Measurements from ENCODE around the gene KIF26B.

KIF26B gene

DNA sequence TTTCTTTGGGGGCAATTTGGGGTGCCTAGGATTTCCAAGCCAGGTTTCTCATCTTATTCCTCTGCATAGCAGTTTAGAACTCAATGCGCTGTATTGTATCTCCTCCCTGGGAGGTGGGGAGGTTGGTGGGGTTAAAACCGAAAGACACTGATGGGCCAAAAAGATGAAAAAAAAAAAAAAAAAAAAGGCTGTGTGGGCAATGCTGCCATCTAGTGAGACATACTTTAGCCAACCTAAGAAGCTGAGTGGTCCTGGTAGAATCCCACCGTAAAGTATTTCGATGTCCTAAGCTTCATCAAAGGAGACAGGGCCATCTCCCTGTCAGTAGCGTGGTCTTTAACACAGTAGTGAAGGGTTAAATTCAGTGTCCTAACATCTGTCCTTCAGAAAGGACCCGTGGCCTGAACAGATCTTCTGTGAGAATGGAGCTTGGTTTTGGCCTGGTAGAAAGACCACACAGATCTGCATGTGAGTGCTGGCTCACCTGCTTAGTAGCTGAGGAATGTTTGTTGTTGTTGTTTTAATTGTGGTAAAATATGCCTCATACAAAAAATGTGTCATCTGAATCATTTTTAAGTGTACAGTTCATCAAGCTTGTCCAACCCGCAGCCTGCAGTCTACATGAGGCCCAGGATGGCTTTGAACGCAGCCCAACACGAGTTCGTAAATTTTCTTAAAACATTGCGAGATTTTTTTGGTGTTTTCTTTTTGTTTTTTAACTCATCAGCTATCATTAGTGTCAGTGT is 226.2 kb downstream of the KIF26B start:
- Histone ChIP-seq H3K9ac (ENCODE audit: low read length in 5 of 5) (no peak overlapping the region), H3K4me3 (ENCODE audit: low read depth in 1 of 5, low read length in 5 of 5) (no peak overlapping the region), H3K36me3 (ENCODE audit: control insufficient read depth in 5 of 5, insufficient read depth in 5 of 5, low read length in 5 of 5) (no peaks in the 10 kb centered on the region), H3K27ac (ENCODE audit: low read depth, low read length) (no peak overlapping the region), H3K27me3 (ENCODE audit: control insufficient read depth in 5 of 5, insufficient read depth in 4 of 5, low read length in 5 of 5) (peaks cover 0 to 8% (median 3%) of the 10 kb centered on the region in 5 donors), H3K9me3 (ENCODE audit: control insufficient read depth in 5 of 5, low read length in 5 of 5) (no peaks in the 10 kb centered on the region), H3K4me1 (ENCODE audit: control insufficient read depth in 5 of 5, insufficient read depth in 5 of 5, low read length in 5 of 5) (no peaks in the 10 kb centered on the region)

DNA sequence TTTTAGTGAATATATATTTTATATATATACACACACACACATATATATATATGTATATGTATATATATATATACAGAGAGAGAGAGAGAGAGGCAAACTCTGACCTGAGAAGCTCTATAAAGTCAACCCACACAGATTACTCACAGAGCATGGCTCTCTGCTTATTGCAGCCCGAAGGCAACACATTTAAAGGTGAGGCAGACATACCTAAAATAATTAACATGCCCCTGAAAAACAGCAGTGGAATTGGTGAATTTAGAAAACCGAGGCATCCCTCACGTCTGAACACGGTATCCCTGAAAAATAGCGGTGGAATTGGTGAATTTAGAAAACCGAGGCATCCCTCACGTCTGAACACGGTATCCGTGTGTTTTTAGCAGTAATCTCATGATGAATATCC is 228.2 kb downstream of the KIF26B start:
- Histone ChIP-seq H3K27me3 (ENCODE audit: control insufficient read depth in 5 of 5, insufficient read depth in 4 of 5, low read length in 5 of 5) (peaks cover 0 to 11% (median 3%) of the 10 kb centered on the region in 5 donors), H3K4me3 (ENCODE audit: low read depth in 1 of 5, low read length in 5 of 5) (no peak overlapping the region), H3K9ac (ENCODE audit: low read length in 5 of 5) (no peak overlapping the region), H3K9me3 (ENCODE audit: control insufficient read depth in 5 of 5, low read length in 5 of 5) (no peaks in the 10 kb centered on the region), H3K27ac (ENCODE audit: low read depth, low read length) (no peak overlapping the region), H3K36me3 (ENCODE audit: control insufficient read depth in 5 of 5, insufficient read depth in 5 of 5, low read length in 5 of 5) (no peaks in the 10 kb centered on the region), H3K4me1 (ENCODE audit: control insufficient read depth in 5 of 5, insufficient read depth in 5 of 5, low read length in 5 of 5) (no peaks in the 10 kb centered on the region)

DNA sequence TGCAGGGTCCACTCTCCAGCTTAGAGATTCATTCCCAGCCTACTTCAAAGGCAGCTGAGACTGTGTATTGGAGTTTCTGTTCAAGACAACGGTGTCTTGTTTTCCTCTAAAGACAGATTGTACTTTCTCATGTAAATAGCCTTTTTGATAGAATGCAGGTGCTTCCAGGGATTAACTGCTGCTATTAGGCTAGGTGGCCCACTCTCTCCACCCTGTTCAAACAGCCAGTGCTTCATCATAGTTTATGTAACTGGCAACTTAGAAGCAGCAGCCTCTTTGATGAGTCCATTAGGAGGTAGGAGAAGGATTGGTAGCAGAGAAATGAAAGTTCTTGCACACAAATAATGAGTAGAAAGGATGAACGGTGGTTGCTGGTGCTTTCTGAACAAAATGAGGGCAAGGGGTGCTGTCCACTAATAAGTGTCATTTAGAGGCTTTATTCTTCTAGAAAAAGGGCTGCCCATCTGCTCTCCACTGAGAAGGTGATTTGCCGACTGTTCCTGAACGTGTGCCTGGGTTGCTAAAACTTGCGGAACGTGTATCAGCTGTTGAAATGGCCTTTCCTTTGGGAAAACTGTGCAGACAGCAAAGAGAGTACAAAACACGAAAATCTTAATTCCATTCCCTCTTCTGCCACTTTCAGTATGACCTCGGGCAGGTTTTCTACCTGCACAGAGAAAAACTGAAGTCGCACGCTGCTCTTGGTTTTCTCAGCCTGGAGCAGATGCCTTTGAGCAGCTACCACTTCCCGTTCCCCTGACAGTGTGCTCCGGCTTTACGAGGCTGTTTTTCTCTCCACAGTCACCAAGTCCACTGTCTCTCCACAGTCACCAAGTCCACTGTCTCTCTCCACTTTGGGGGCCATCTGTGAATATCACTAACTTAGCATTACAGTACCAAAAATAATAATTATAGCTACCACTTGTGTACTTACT is 228.9 kb downstream of the KIF26B start:
- H3K27ac ChIP-seq (ENCODE audit: low read depth, low read length), result no peak overlapping the region
- H3K9ac ChIP-seq (ENCODE audit: low read length in 5 of 5), result no peak overlapping the region
- no peak overlapping the region for H3K4me3 ChIP-seq (ENCODE audit: low read depth in 1 of 5, low read length in 5 of 5)
- H3K36me3 ChIP-seq (ENCODE audit: control insufficient read depth in 5 of 5, insufficient read depth in 5 of 5, low read length in 5 of 5), result no peaks in the 10 kb centered on the region
- H3K4me1 ChIP-seq (ENCODE audit: control insufficient read depth in 5 of 5, insufficient read depth in 5 of 5, low read length in 5 of 5), result no peaks in the 10 kb centered on the region
- no peaks in the 10 kb centered on the region for H3K9me3 ChIP-seq (ENCODE audit: control insufficient read depth in 5 of 5, low read length in 5 of 5)
- peaks cover 0 to 11% (median 3%) of the 10 kb centered on the region in 5 donors for H3K27me3 ChIP-seq (ENCODE audit: control insufficient read depth in 5 of 5, insufficient read depth in 4 of 5, low read length in 5 of 5)

DNA sequence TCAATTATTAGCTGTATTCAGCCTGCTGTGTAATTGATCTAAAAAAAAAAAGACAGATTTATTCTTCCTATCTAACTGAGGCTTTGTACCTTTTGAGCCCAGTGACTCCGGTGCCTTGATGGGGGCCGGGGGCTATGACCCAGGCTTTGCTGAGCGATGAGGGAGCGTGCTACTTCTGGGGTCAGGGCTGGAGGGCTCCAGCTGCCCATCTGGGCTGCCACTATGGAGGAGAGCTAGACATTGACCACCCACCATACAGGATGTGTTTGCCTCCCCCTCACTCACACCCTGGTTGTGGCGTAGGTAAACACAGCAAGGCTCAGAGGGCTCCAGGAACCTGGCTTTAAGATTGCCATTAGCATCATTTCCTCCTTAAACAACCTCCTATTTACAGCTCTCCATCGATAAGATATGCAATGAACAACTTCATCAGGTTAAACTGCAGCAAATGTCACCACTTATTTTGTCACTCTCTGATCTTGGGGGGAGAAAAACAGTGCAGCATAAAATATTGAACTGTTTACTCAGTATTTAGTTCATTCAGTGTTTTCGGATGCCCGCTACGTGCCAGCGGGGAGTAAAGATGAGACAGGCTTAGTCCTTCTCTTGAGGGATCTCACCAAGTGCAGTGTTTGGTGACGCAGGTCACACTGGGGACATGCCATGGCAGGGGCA is 231.6 kb downstream of the KIF26B start:
- Histone ChIP-seq H3K9me3 (ENCODE audit: control insufficient read depth in 5 of 5, low read length in 5 of 5) (no peaks in the 10 kb centered on the region), H3K4me1 (ENCODE audit: control insufficient read depth in 5 of 5, insufficient read depth in 5 of 5, low read length in 5 of 5) (no peaks in the 10 kb centered on the region), H3K27me3 (ENCODE audit: control insufficient read depth in 5 of 5, insufficient read depth in 4 of 5, low read length in 5 of 5) (peaks cover 0 to 11% (median 3%) of the 10 kb centered on the region in 5 donors), H3K36me3 (ENCODE audit: control insufficient read depth in 5 of 5, insufficient read depth in 5 of 5, low read length in 5 of 5) (no peaks in the 10 kb centered on the region), H3K4me3 (ENCODE audit: low read depth in 1 of 5, low read length in 5 of 5) (no peak overlapping the region), H3K27ac (ENCODE audit: low read depth, low read length) (no peak overlapping the region), H3K9ac (ENCODE audit: low read length in 5 of 5) (no peak overlapping the region)

DNA sequence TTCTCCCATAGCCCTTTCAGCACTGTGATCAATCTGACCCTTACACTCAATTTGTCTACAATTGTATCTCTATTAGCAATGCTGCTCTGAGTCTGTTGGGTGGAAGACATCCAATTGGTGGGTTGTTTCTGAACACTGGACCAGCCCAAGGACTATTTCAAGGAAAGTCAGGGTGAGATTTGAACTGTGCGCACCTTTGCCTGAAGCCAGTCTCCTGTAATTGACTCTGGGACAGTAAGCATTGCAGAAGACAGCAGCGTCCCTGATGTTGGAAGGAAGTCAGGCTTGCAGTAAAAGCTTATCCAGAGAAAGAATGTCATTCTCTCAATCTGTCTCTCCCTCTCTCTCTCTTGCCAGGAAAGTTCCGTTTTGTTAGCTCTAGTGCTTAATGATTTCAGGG is 233.9 kb downstream of the KIF26B start:
- Histone ChIP-seq H3K4me3 (ENCODE audit: low read depth in 1 of 5, low read length in 5 of 5) (no peak overlapping the region), H3K9ac (ENCODE audit: low read length in 5 of 5) (no peak overlapping the region), H3K36me3 (ENCODE audit: control insufficient read depth in 5 of 5, insufficient read depth in 5 of 5, low read length in 5 of 5) (no peaks in the 10 kb centered on the region), H3K9me3 (ENCODE audit: control insufficient read depth in 5 of 5, low read length in 5 of 5) (peaks cover 0 to 4% (median 0%) of the 10 kb centered on the region in 5 donors), H3K27me3 (ENCODE audit: control insufficient read depth in 5 of 5, insufficient read depth in 4 of 5, low read length in 5 of 5) (peaks cover 0 to 6% (median 3%) of the 10 kb centered on the region in 5 donors), H3K27ac (ENCODE audit: low read depth, low read length) (no peak overlapping the region), H3K4me1 (ENCODE audit: control insufficient read depth in 5 of 5, insufficient read depth in 5 of 5, low read length in 5 of 5) (no peaks in the 10 kb centered on the region)

DNA sequence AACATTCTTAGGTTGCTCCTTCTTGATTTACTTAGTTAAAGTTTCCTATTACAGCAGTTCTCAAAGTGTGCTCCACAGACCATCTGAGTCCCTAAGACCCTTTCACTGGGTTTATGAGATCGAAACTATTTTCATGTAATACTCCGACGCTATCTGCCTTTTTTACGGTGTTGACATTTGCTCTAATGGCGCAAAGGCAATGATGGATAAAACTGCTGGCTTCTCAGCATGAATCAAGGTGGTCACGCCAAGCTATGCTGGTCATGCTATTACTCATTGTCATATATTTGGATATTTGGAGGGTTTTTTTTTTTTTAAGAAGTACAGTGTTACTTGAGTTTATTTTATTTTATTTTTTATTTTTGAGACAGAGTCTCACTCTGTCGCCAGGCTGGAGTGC is 235.1 kb downstream of the KIF26B start:
- no peaks in the 10 kb centered on the region for H3K36me3 ChIP-seq (ENCODE audit: control insufficient read depth in 5 of 5, insufficient read depth in 5 of 5, low read length in 5 of 5)
- H3K4me1 ChIP-seq (ENCODE audit: control insufficient read depth in 5 of 5, insufficient read depth in 5 of 5, low read length in 5 of 5), result no peaks in the 10 kb centered on the region
- H3K9me3 ChIP-seq (ENCODE audit: control insufficient read depth in 5 of 5, low read length in 5 of 5), result peaks cover 0 to 5% (median 0%) of the 10 kb centered on the region in 5 donors
- H3K27ac ChIP-seq (ENCODE audit: low read depth, low read length), result no peak overlapping the region
- no peak overlapping the region for H3K9ac ChIP-seq (ENCODE audit: low read length in 5 of 5)
- peaks cover 0 to 6% (median 3%) of the 10 kb centered on the region in 5 donors for H3K27me3 ChIP-seq (ENCODE audit: control insufficient read depth in 5 of 5, insufficient read depth in 4 of 5, low read length in 5 of 5)
- no peak overlapping the region for H3K4me3 ChIP-seq (ENCODE audit: low read depth in 1 of 5, low read length in 5 of 5)

DNA sequence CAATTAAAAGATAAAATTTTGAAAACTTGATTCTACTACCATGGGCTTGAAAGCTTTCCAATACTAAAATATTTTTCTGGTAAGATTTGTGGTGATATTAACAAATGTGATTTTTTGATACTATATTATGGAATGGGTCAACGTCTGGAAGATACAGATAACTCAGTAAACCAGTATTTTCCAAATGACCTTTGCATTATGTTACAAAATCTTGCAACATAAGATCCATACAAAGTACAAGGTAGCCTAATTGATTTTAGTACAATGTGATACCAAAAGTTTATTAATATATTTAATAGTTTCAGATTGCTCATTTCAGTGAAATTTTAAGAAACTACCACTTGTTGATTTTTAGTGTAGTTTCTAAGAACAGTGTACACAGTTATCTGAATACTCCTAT is 236.2 kb downstream of the KIF26B start:
- Histone ChIP-seq H3K4me3 (ENCODE audit: low read depth in 1 of 5, low read length in 5 of 5) (no peak overlapping the region), H3K27ac (ENCODE audit: low read depth, low read length) (no peak overlapping the region)

DNA sequence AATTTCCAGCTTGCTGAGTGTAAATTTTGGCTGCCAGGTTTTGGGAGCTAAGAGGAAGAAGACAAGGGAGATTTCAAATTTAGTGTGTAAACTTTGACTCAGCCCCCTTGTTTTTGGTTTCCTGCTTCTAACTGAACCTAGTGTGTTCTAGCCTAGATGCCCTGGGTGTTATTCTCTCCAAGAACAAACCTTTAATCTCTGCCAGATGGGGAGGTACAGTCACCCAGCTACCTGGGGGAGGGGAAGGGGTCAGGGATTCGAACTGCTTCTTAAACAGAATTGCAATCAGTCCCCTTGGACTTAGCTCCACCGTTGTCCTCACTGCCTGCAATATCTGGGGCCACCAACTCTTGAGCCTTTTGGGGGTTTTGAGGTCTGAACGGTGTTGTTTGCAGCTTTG is 238.9 kb downstream of the KIF26B start:
- Histone ChIP-seq H3K4me1 (ENCODE audit: control insufficient read depth in 5 of 5, insufficient read depth in 5 of 5, low read length in 5 of 5) (peaks cover 0 to 6% (median 0%) of the 10 kb centered on the region in 5 donors), H3K36me3 (ENCODE audit: control insufficient read depth in 5 of 5, insufficient read depth in 5 of 5, low read length in 5 of 5) (no peaks in the 10 kb centered on the region), H3K27ac (ENCODE audit: low read depth, low read length) (no peak overlapping the region), H3K4me3 (ENCODE audit: low read depth in 1 of 5, low read length in 5 of 5) (no peak overlapping the region), H3K9me3 (ENCODE audit: control insufficient read depth in 5 of 5, low read length in 5 of 5) (peaks cover 0 to 5% (median 0%) of the 10 kb centered on the region in 5 donors), H3K27me3 (ENCODE audit: control insufficient read depth in 5 of 5, insufficient read depth in 4 of 5, low read length in 5 of 5) (peaks cover 0 to 3% (median 0%) of the 10 kb centered on the region in 5 donors), H3K9ac (ENCODE audit: low read length in 5 of 5) (no peak overlapping the region)

More for the DNA sequence above, 236.2 kb downstream of the KIF26B start:
- no peak overlapping the region for H3K9ac ChIP-seq (ENCODE audit: low read length in 5 of 5)
- H3K4me1 ChIP-seq (ENCODE audit: control insufficient read depth in 5 of 5, insufficient read depth in 5 of 5, low read length in 5 of 5), result peaks cover 0 to 6% (median 0%) of the 10 kb centered on the region in 5 donors
- H3K36me3 ChIP-seq (ENCODE audit: control insufficient read depth in 5 of 5, insufficient read depth in 5 of 5, low read length in 5 of 5), result no peaks in the 10 kb centered on the region
- peaks cover 0 to 3% (median 0%) of the 10 kb centered on the region in 5 donors for H3K27me3 ChIP-seq (ENCODE audit: control insufficient read depth in 5 of 5, insufficient read depth in 4 of 5, low read length in 5 of 5)
- peaks cover 0 to 5% (median 0%) of the 10 kb centered on the region in 5 donors for H3K9me3 ChIP-seq (ENCODE audit: control insufficient read depth in 5 of 5, low read length in 5 of 5)

DNA sequence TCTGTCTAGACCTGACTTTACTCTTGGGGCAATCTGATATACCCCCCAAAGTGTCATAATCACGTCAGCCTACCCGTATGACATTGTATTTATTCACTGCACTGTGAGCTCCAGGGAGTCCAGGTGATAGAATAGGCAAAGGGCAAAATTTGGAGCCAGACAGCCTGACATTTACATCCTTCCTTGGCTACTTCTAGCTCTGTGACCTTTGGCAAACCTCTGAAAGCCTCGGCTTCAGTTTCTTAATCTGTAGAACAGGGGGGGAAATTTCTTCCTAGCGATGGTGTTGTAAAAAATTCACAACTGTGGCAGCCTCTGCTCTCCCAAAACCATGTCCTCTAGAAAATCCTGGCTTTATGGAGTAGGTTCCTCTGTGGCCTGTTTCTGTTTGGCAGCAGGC is 240.9 kb downstream of the KIF26B start:
- H3K36me3 ChIP-seq (ENCODE audit: control insufficient read depth in 5 of 5, insufficient read depth in 5 of 5, low read length in 5 of 5), result no peaks in the 10 kb centered on the region
- peaks cover 0 to 5% (median 0%) of the 10 kb centered on the region in 5 donors for H3K9me3 ChIP-seq (ENCODE audit: control insufficient read depth in 5 of 5, low read length in 5 of 5)
- H3K27me3 ChIP-seq (ENCODE audit: control insufficient read depth in 5 of 5, insufficient read depth in 4 of 5, low read length in 5 of 5), result peaks cover 0 to 3% (median 0%) of the 10 kb centered on the region in 5 donors
- H3K4me1 ChIP-seq (ENCODE audit: control insufficient read depth in 5 of 5, insufficient read depth in 5 of 5, low read length in 5 of 5), result peaks cover 0 to 6% (median 0%) of the 10 kb centered on the region in 5 donors
- H3K27ac ChIP-seq (ENCODE audit: low read depth, low read length), result no peak overlapping the region
- H3K4me3 ChIP-seq (ENCODE audit: low read depth in 1 of 5, low read length in 5 of 5), result no peak overlapping the region
- H3K9ac ChIP-seq (ENCODE audit: low read length in 5 of 5), result no peak overlapping the region
